ENCODE measurements around the gene TAF9. TPM values are rescaled to one million over a fixed set of nuclear protein-coding genes. Genes with fewer than 3 reads are reported as not detected.

TAF9 gene
- polyA plus RNA-seq, 3 donors: 50.2 to 156 (median 143) TPM

GRCh38 chr5:69416699-69417098 is 47.4 kb upstream of the TAF9 start:
- Histone ChIP-seq H3K4me2 (replicated peaks; ENCODE audit: extremely low read depth, low read length, poor library complexity, severe bottlenecking) (no peak overlapping the region), H3K27ac (ENCODE audit: low read depth in 1 of 2, low read length in 2 of 2) (no peak overlapping the region), H3K9me3 (replicated peaks in 1 of 2; ENCODE audit: control insufficient read depth in 1 of 2, insufficient read depth in 1 of 2, low read length in 2 of 2) (no peaks in the 10 kb centered on the region), H3K4me1 (ENCODE audit: control insufficient read depth in 1 of 2, insufficient read depth in 2 of 2, low read length in 2 of 2) (peaks cover 7 to 10% of the 10 kb centered on the region in 2 donors), H3K4me3 (replicated peaks in 1 of 3; ENCODE audit: low read depth in 2 of 3, low read length in 3 of 3) (no peak overlapping the region), H3K79me2 (ENCODE audit: insufficient read depth, low read length) (no peaks in the 10 kb centered on the region), H2AFZ (ENCODE audit: insufficient read depth, low read depth, low read length, poor library complexity, severe bottlenecking) (no peak overlapping the region), H4K20me1 (ENCODE audit: insufficient read depth, low read length) (no peaks in the 10 kb centered on the region), H3K36me3 (replicated peaks in 1 of 2; ENCODE audit: control insufficient read depth in 1 of 2, insufficient read depth in 2 of 2, low read length in 2 of 2) (peaks cover 0 to 23% of the 10 kb centered on the region in 2 donors), H3K9ac (ENCODE audit: insufficient read depth, low read length, poor library complexity, severe bottlenecking) (no peak overlapping the region), H3K27me3 (ENCODE audit: control insufficient read depth in 2 of 2, insufficient read depth in 2 of 2, low read length in 2 of 2) (peaks cover 10 to 16% of the 10 kb centered on the region in 2 donors)
- DNase-seq: no peak
- Mint-ChIP-seq H3K9me3 (peaks cover 0 to 6% (median 0%) of the 10 kb centered on the region in 7 donors), H3K36me3 (peaks cover 20 to 33% of the 10 kb centered on the region in 2 donors), H3K4me1 (peaks cover 9% of the 10 kb centered on the region), H3K27me3 (ENCODE audit: low read depth in 3 of 3) (peaks cover 12 to 22% (median 17%) of the 10 kb centered on the region in 3 donors), H3K4me3 (no peak overlapping the region), H3K27ac (peak overlapping the region in 1 of 7 donors; percentile 7)
- intact Hi-C loops (cut with micrococcal nuclease): no loop called here
- TF ChIP-seq CTCF (IDR thresholded peaks at IDR 0.05): no peak

GRCh38 chr5:69416180-69416579 is 46.9 kb upstream of the TAF9 start:
- H3K4me3 Mint-ChIP-seq: no peak overlapping the region
- Histone ChIP-seq H3K79me2 (ENCODE audit: insufficient read depth, low read length) (no peaks in the 10 kb centered on the region), H3K4me1 (ENCODE audit: control insufficient read depth in 1 of 2, insufficient read depth in 2 of 2, low read length in 2 of 2) (peaks cover 7 to 10% of the 10 kb centered on the region in 2 donors), H3K4me3 (replicated peaks in 1 of 3; ENCODE audit: low read depth in 2 of 3, low read length in 3 of 3) (no peak overlapping the region), H3K36me3 (replicated peaks in 1 of 2; ENCODE audit: control insufficient read depth in 1 of 2, insufficient read depth in 2 of 2, low read length in 2 of 2) (peaks cover 4 to 28% of the 10 kb centered on the region in 2 donors), H3K4me2 (replicated peaks; ENCODE audit: extremely low read depth, low read length, poor library complexity, severe bottlenecking) (no peak overlapping the region), H3K9ac (ENCODE audit: insufficient read depth, low read length, poor library complexity, severe bottlenecking) (no peak overlapping the region), H2AFZ (ENCODE audit: insufficient read depth, low read depth, low read length, poor library complexity, severe bottlenecking) (no peak overlapping the region), H3K9me3 (replicated peaks in 1 of 2; ENCODE audit: control insufficient read depth in 1 of 2, insufficient read depth in 1 of 2, low read length in 2 of 2) (no peaks in the 10 kb centered on the region), H4K20me1 (ENCODE audit: insufficient read depth, low read length) (no peaks in the 10 kb centered on the region), H3K27me3 (ENCODE audit: control insufficient read depth in 2 of 2, insufficient read depth in 2 of 2, low read length in 2 of 2) (peaks cover 10 to 16% of the 10 kb centered on the region in 2 donors), H3K27ac (ENCODE audit: low read depth in 1 of 2, low read length in 2 of 2) (no peak overlapping the region)
- WGBS (ENCODE audit: insufficient coverage): 100% methylated on average over 4 of the region's 6 CpGs
- no peak for DNase-seq
- H3K4me1 Mint-ChIP-seq: peaks cover 9% of the 10 kb centered on the region
- H3K36me3 Mint-ChIP-seq: peaks cover 25 to 38% of the 10 kb centered on the region in 2 donors
- no peak for TF ChIP-seq CTCF (IDR thresholded peaks at IDR 0.05)
- H3K27ac Mint-ChIP-seq: peak overlapping the region in 1 of 7 donors; percentile 7
- peaks cover 12 to 22% (median 17%) of the 10 kb centered on the region in 3 donors for H3K27me3 Mint-ChIP-seq (ENCODE audit: low read depth in 3 of 3)
- intact Hi-C loops (cut with micrococcal nuclease): no loop called here
- peaks cover 0 to 6% (median 0%) of the 10 kb centered on the region in 7 donors for H3K9me3 Mint-ChIP-seq

All from CD14-positive monocyte (primary cell).